Umbilical cord (tissue), 2 donors: ENCODE data around the gene CLSTN2. TPM values are rescaled to one million over a fixed set of nuclear protein-coding genes. Genes with fewer than 3 reads are reported as not detected.

Source experiments
- DNase-seq: peaks from one replicate; pipeline ENCODE4 v3.0.0-alpha.2; 2015; ENCODE audit warnings: low spot score
- total RNA-seq: library from RNA; depleted of rRNA; stranded (reverse); fragments of >200 nt; gene quantifications from one replicate; pipeline ENCODE4 v1.2.3, GENCODE V29; 2014; ENCODE audit warnings: low replicate concordance; ENCODE audit not compliant: insufficient read depth

Gene CLSTN2
- total RNA-seq, 1 donor from 2014 or later = 8.9 TPM

DNA sequence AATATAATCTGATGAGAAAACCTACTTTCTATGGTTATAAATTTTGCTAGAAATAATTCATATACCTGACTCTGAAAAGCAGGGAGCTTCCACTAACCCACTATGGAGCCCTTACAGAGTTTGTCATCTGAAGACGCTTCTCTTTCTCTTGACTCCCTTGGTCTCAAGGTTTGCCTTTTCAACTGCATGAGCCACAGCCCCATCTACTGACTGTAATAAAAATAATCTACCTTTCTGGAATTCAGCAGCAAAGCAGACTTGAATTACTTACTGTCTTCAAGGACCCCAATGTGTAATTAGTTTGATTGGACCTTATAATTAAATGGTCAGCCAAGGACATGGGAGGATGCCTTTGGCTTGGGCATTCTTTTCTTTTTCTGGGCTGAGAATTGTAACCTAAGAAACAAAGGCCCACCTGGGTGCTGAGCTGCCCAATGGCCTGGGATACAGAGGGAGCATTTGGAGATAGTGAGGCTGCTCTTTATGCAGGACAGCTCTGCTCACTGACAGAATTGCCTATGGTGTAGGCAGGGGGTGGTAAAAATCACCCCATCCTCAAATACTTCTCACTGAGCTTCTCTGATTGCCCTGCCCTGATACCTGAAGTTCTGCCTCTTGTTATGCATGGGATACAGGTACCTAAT, 564.3 kb downstream of the CLSTN2 start:
- DNase-seq = peak; percentile 56

DNA sequence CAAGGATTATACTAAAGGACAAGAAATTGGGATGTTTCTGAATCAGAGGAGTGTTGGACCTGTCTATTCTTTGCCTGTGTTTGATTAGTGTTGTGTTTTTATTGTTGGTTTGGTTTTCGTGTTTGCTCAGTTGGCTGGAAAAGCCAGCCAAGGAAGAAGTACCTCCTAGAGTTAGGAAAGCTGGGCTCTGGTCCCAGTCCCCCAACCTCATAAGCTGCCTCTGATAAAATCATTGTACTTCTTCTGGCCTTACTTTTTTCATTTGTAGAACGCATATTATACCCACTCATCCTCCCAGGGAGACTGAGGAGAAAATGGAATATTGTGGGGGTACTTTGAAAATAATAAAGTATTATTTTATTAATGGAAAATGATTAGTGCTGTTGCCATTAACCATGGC, 565.5 kb downstream of the CLSTN2 start:
- DNase-seq = peak; percentile 4

DNA sequence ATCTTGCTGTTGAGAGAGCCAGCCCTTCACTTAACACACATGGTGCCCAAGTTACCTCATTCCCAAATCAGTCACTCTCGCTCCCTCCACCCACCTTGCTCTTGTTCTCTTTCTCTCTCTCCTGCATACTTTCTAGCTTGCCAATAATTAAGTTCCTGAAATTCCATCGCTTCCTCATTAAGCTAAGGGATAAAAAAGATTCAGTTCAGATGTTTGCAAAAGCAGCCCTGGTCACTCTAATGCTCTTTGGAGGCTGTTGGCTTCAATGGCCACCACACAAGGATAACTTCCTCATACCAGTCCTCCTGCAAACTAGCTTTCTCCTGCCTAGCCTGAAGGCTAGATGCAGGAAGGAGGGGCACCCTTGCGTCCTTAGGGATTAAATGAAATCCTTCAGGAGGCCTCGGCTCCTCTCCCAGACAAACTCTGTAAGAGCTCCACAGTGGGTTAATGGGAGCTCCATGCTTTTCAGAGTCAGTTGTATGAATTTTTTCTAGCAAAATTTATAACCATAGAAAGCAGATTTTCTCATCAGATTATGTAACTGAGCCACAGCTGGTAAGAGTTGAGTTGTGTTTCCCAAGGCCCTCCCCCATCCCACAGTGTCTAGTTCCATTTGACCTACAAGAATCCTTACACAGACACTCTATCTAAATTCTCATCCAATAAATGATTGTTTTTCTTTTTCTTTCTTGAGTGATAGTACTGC, 566.2 kb downstream of the CLSTN2 start:
- peak; percentile 92 for DNase-seq

DNA sequence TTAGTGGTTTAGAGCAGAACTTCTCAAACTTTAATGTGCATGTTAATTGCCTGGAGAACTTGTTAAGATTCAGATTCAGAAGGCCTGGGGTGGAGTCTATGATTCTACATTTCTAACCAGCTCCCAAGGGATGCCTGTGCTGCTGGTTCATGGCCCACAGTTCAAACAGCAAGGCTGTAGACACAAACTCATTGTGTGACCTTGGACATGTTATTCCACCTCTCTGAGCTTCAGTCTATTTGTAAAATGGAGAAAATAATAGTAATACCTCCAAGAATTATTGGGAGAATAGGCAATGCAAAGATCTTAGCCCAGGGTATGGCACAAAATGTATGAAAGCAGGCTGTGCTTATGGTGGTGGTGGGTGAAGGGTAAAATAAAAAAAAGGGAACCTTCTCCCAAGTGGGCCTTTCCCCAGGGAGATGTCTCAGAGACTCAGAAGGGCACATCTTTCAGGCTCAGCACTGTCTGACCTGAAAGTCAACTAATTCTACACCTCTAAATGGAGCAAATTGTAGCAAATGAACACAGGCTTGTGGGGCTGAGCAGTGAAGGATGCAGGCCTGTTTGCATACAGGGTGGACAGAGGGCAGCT, 566.9 kb downstream of the CLSTN2 start:
- no peak for DNase-seq

DNA sequence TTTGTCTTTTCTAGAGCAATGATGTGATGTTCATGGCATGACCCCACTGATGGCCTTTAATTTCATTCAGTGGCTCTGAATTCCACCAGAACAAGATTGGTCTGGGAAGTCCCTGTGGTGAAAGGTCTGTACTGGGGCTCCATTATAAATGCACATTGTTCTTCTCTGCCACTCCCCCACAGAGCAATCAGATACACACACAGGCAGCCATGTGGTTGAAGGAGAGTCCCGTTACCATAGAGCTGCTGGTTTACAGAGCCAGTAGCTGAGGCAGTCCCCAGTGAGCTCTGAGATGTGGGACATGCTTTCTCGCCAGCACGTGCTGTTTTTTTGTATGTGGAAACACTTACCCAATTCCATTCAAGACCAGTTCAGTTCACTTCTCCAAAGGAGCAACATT, 570.2 kb downstream of the CLSTN2 start:
- peak; percentile 14 for DNase-seq

DNA sequence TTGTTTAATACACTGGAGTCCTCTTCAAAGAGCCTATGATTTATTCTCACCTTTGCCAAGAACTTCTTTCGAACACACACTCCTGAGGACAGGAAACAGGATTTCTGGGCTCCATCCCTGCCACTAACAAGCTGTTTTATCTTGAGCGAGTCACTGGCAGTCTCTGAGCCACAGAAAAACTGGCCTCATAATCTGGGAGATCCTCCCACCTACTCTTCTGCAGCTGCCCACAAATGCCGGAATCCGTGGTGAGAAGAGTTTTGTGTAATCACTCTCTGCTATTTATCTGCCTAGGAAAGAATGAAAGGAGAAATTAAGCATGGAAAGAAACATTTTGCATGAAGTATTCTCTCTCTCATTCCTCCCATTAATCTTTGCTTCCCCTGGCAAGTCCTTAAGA, 570.9 kb downstream of the CLSTN2 start:
- DNase-seq = no peak

DNA sequence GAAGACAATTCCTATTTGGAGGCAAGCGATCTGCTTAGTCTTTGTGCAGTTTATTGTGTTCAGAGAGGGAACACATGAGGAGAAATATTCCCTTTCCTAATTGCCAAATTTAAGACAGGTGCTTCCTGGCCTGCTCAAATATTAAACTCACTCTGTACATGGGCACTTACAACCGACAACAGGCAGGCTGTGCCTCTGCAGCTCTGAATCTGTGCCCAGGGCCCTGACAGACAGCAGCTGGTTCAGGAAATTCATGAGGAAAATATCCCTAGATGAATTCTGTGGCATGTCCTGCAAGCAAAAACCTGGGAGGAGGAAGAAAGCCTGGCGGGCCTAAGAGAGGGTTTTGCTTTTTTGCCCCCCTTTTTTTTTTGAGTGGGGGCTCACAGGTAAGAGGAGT, 573.6 kb downstream of the CLSTN2 start:
- no peak for DNase-seq

DNA sequence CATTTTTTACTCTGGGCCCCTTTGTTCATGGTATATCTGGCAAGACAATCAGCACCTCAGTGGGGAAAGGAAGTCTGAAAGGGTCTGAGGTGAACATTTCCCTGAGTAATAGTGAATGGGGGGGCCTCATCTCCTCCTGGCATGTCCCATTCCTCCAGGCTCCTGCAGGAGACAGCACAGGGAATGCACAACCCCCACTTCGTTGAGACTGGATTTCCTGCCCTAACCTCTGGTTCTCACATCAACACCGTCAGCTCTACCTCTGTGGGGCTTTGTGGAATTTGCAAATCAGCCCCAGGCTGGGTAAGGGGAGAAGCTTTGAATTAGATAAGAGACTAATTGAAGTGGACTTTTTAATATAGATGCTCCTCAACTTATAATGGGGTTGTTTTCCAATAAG, 574.5 kb downstream of the CLSTN2 start:
- DNase-seq = no peak

DNA sequence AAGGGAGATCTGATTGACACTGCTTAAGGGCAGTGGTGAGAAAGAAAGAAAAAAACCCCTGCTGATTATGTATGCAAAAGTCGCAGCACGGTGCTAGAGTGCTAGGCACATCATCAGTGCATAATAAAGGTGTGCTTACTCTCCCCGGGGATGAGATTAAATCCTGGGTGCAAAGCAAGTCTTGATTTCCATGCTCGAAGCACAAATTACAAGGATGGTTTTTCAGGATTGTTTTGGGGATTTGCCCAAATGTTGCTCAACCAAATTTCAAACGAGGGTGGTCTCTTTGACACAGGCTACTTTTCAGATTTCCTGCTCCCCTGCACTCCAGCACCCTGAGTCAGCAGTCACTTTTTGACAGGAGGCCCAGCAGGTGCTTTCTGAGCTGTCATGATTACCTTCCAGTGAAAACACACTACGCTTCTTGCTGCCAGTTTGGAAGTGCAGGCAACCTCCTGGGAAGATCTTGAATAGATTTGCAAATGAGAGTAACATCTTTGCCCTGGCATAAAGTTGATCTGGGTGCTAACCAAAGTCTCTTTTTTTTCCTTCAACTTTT, 575.4 kb downstream of the CLSTN2 start:
- DNase-seq = no peak

DNA sequence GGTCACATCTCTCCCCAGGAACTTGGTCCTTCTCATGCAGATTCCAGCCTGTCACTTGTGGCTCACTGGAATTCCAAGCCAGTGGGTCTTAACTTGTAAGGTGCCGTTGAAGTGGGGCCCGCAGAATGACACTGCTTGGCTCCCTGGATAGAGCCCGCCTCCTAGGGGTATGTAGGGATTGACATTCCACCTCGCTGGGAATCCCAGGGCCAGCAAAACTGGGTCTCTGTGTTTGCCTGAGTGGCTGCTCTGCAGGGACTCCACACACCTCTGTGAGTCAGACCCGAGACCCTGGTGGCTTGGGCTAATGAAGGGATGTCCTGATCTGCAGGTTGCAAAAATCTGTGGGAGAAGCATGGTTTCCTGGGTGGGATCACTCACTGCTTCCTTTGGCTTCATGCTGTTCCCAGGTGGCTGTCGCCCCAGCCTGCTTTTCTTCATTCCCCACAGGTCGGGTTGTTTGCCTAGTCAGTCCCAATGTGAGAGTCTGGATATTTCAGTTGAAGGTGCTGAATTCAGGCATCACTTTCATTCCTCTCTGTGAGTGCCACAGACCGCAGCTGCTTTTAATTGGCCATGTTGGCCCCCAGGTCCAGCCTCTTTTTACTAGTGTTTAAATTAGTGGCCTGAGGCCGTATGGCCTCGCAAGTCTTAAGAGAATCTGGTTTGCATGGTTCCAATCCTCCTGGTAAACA, 586.9 kb downstream of the CLSTN2 start:
- no peak for DNase-seq

DNA sequence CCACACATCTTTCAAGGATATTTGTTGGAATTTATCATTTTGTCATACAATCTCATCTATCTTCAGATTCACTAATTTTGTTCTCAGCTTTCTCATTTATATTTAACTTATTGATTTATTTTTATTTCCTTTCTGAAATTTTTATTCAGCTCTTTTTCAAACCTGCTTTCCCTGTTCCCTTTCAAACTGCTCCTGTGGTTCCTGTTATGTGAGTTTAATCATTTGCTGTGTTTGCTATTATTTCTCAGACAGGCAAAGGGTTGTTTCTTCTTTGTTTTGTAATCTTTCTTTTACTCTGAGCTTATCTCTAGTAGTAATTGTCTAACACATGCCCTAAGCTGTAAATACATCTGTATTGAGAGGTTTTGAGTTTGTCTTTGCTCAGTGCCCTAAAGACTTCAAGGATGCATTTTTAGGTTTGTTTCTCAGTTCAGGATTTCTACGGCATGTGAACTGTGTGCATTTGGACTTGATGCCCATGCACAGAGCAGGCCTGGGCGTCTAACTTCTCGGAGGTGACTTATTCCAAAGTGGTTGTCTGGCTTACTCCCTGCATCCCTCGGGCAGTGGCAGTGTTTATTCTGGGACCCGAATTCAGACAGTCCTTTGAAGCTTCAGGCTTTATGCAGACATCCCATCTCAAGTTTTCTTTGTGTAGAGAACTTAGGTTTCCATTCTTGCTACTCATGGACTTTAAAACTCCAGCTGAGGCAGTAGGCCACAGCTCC, 587.8 kb downstream of the CLSTN2 start:
- no peak for DNase-seq

DNA sequence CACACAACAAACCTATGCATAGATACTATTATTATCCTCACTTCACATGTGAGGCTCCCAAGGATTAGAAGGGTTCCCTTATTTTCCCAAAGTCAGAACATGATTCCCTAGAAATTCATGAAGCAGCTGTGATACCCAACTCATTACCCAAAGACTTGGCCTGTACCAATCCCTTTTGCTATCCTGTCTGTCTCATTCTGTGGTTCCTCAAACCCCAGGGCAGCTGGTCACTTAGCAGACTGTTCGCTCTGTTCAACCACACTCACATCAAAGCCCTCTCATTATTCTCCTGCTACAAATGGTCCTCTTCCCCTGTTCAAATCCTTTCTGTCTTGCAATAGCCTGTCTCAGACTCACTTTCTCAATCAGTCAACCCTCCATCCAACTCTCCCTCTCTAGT, 588.6 kb downstream of the CLSTN2 start:
- no peak for DNase-seq

DNA sequence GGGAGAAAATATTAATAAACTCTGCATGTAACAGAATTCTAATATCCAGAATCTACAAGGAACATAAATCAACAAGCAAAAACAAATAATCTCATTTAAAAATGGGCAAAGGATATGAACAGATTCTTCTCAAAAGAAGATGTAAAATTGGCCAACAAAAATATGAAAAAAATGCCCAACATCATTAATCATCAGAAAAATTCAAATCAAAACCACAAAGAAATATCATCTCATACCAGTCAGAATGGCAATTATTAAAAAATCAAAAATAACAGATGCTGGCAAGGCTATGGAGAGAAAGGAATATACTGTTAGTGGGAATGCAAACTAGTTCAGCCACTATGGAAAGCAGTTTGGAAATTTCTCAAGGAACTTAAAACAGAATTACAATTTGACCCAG, 592.2 kb downstream of the CLSTN2 start:
- no peak for DNase-seq

DNA sequence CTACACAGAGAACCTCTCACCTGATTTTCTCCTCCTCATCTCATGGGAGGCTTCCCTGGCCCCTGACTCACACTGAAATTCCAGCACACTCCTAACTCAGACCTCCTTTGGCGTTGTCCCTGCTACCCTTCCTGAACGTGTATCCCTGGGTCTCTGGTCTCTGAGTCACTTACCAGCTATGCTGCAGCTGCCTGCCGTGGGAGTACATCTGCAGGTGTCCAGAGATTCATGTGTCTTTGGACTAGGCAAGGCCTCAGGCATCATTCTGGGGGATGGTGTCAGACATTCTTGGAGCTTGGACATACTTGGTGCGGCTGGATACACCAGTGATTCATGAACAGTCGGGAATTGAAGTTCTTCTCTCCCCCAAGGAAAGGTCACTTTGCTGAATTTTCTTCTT, 594.1 kb downstream of the CLSTN2 start:
- no peak for DNase-seq

DNA sequence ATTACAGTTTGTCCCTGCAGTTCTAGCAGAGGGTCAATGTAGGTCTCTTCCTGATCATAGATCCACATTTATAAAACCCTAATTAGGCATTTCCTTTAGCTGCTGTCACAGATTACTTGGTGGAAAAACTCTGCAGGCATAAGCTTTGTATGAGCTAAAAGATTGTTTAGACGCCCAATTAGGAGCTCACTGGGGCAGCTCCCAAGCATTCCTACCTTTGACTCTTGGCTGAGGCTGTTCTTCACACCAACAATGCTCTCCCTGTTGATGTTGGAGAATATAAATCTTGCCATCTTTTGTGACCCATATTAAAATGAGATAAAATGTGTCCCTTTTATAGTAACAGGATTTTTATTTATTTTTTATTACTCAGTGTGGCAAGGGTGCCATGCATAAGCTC, 594.6 kb downstream of the CLSTN2 start:
- DNase-seq = no peak

DNA sequence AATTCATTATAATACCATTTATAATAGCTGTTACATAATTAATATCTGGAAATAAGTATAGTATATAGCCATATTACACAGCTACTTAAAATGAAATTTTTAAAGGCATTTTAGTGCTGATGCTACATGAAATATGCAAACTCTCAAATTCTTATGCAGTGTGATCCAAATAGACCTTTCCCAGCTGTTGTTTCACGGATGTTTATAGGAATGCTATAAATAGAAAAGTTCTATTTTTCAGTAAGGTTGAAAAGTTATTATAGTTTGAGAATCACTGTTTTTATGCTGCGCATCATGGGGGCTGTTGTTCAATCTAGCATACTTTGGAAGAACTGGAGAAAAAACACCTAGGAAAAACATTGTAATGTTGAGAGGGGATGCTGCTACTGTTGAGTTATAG, 595.1 kb downstream of the CLSTN2 start:
- DNase-seq = no peak

DNA sequence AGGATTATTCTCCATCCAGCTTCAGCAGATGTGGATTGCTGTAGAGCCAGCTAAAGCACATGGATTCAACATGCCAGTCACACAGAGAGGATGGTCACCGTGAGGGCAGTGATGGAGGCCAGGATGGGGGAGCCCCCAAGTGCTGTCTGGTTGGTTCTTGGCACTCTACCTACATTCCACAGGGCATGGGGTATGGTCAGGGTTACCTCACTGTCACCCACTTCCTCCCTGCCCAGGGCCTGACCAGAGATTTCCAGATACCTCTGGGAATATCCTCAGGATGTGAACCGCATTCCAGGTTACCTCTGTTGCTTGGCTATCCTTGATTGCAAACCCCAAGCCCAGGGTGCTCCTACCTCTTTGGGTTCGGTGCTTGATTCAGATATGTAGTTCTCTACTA, 595.6 kb downstream of the CLSTN2 start:
- DNase-seq = no peak

DNA sequence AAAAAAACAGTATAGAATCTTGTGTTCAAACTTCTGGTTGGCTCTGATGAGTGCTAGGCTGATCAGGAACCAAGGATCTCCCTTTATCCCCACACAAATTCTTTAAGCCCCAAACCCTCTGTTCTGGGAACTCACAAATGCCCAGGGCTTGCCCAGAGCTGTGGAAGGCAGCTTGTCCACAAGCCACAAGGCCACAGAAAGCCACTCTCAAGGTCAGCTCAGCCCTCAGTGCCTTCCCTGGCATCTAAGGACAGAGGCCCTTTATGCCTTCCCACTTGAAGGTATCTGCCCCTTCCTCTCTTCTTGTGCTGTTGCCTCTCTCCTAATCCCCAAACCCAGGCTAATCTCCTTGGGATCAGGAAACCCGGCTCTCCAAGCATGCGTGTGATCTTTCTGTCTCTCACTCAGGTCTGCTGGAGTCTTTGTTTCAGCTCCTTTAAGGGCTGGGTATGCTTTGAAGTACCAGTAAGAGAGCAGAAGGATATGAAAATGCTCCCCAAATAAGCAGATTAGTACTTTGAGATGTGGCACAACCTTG, 597.9 kb downstream of the CLSTN2 start:
- no peak for DNase-seq

DNA sequence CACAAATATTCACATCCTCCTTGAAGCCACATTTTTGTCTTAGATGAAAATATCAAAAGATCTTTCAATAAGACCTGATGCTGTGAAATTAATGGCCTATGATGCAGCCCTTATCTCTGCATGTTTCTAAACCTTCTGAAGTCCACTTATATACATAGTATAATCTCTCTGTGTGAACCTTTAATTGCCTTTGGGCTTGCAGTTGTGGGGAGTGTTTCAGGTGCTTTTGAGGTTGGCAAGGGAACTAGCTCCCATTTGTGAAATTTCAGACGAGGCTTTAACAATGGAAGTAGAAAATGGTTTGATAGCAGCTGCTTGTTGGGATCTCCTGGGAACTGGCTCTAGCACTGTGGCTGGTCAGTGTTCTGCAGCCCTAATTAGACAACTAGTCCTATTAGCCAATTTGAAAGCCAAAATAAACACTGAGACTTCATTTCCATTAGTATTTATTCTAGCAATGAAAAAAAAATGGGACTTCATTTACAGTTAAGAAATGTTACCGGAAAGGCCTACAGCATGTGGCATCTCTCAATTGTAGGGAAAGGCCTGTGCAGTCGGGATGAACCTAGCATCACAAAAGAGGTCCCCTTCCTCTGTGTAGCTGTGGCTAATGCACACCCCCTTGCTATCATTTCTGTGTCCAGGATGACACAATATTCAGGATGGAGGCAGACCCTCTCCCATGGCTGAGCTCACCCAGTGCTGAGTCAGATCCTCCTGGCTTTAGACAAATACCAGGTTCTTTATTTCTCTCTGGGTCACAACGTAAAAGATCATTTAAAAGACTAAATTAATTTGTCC, 602.1 kb downstream of the CLSTN2 start:
- DNase-seq = no peak

DNA sequence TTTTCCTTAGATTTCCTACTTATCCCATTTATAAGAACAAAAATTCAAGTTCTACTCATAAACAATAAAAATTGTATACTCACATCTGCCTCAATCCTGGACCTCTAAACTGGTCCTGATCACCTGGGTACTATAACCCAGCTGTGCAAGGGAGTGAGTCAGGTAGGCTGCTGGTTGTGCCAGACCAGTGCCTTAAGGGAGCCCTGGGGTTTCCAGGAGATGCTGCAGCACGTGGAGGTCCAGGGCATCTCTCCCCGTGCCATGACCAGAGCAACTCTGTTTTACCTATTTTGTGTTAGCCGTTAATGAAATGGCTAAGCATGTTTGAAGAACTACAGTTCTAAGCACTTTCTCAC, 602.7 kb downstream of the CLSTN2 start:
- no peak for DNase-seq

DNA sequence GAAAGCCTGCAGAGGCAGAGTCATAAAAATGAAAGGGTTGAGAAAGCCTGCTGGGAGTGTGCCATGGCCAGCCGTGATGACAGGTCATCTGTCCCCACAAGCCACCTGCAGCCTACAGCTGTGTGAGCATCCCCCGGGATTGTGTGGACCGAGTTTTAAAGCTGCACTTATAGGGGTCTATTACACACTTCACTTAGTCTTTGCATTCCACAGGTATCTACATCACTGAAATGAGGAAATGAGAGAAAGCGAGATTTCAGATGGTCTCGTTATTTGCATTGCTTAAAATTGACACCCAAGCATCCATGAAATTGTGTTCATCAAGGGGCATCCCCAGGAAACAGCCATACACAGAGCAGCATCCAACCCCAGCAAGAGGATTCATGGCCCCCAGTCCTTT, 605.3 kb downstream of the CLSTN2 start:
- no peak for DNase-seq
